Breast epithelium (tissue), 3 donors: ENCODE data around the gene ADIPOR1.

Experiments used
- POLR2A ChIP-seq: fragments of 450-650 bp; IDR thresholded peaks from one replicate; pipeline ENCODE4 v1.6.1; 2016; ENCODE audit warnings: antibody characterized with exemption, mild to moderate bottlenecking, moderate library complexity
- TF ChIP-seq, protein P1 (sequence below), 3 donors: fragments of 450-650 bp; IDR thresholded peaks; one replicate each; pipeline ENCODE4 v1.5.1; 2016 to 2017; ENCODE audit warnings: antibody characterized with exemption in 3 of 3, mild to moderate bottlenecking in 3 of 3, moderate library complexity in 3 of 3

DNA sequence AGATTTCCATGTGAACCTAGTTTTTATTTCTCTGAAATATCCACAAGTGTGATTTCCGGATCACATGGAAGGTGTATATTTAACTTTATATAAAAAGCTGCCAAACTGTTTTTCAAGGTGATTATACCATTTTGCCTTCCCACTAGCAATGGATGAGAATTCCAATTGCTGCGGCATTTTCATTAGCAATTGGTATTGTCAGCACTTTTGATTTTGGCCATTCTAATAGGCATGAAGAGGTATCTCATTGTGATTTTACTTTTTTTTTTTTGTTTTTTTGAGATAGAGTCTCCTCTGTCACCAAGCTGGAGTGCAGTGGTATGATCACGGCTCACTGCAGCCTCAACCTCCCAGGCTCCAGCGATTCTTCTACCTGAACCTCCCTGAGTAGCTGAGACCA is 13.9 kb upstream of the ADIPOR1 start:
- TF ChIP-seq, protein P1, sequence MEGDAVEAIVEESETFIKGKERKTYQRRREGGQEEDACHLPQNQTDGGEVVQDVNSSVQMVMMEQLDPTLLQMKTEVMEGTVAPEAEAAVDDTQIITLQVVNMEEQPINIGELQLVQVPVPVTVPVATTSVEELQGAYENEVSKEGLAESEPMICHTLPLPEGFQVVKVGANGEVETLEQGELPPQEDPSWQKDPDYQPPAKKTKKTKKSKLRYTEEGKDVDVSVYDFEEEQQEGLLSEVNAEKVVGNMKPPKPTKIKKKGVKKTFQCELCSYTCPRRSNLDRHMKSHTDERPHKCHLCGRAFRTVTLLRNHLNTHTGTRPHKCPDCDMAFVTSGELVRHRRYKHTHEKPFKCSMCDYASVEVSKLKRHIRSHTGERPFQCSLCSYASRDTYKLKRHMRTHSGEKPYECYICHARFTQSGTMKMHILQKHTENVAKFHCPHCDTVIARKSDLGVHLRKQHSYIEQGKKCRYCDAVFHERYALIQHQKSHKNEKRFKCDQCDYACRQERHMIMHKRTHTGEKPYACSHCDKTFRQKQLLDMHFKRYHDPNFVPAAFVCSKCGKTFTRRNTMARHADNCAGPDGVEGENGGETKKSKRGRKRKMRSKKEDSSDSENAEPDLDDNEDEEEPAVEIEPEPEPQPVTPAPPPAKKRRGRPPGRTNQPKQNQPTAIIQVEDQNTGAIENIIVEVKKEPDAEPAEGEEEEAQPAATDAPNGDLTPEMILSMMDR (IDR thresholded peaks at IDR 0.05): no peak
- TF ChIP-seq POLR2A: no peak
